ENCODE measurements around the gene HSPA12B.

The HSPA12B gene

DNA sequence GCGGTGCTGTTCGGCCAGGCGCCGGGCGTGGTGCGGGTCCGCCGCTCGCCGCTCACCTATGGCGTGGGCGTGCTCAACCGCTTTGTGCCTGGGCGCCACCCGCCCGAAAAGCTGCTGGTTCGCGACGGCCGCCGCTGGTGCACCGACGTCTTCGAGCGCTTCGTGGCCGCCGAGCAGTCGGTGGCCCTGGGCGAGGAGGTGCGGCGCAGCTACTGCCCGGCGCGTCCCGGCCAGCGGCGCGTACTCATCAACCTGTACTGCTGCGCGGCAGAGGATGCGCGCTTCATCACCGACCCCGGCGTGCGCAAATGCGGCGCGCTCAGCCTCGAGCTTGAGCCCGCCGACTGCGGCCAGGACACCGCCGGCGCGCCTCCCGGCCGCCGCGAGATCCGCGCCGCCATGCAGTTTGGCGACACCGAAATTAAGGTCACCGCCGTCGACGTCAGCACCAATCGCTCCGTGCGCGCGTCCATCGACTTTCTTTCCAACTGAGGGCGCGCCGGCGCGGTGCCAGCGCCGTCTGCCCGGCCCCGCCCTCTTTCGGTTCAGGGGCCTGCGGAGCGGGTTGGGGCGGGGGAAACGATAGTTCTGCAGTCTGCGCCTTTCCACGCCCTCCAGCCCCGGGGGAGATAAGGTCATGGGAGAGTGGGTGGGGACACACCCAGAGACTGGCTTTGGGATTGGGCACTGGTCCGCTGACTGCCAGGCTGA lies 19.3 kb downstream of the HSPA12B start:
- peak overlapping the region; percentile 53 for H2AFZ ChIP-seq
- H3K4me2 ChIP-seq (ENCODE audit: low read length) = peak overlapping the region; percentile 45
- TF ChIP-seq, protein P1, sequence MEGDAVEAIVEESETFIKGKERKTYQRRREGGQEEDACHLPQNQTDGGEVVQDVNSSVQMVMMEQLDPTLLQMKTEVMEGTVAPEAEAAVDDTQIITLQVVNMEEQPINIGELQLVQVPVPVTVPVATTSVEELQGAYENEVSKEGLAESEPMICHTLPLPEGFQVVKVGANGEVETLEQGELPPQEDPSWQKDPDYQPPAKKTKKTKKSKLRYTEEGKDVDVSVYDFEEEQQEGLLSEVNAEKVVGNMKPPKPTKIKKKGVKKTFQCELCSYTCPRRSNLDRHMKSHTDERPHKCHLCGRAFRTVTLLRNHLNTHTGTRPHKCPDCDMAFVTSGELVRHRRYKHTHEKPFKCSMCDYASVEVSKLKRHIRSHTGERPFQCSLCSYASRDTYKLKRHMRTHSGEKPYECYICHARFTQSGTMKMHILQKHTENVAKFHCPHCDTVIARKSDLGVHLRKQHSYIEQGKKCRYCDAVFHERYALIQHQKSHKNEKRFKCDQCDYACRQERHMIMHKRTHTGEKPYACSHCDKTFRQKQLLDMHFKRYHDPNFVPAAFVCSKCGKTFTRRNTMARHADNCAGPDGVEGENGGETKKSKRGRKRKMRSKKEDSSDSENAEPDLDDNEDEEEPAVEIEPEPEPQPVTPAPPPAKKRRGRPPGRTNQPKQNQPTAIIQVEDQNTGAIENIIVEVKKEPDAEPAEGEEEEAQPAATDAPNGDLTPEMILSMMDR (IDR thresholded peaks at IDR 0.05) = no peak
- H3K4me3 ChIP-seq (ENCODE audit: low read depth, low read length) = no peak overlapping the region
- no peaks in the 10 kb centered on the region for H3K36me3 ChIP-seq (ENCODE audit: control insufficient read depth, insufficient read depth, low read length)
- no peaks in the 10 kb centered on the region for H3K9me3 ChIP-seq (ENCODE audit: control insufficient read depth, low read length)
- H3K9ac ChIP-seq = no peak overlapping the region
- peaks cover 5% of the 10 kb centered on the region for H3K27me3 ChIP-seq (ENCODE audit: control insufficient read depth, insufficient read depth, low read length)
- H3K27ac ChIP-seq = no peak overlapping the region
- no peaks in the 10 kb centered on the region for H3K79me2 ChIP-seq
- H3K4me1 ChIP-seq = no peaks in the 10 kb centered on the region

DNA sequence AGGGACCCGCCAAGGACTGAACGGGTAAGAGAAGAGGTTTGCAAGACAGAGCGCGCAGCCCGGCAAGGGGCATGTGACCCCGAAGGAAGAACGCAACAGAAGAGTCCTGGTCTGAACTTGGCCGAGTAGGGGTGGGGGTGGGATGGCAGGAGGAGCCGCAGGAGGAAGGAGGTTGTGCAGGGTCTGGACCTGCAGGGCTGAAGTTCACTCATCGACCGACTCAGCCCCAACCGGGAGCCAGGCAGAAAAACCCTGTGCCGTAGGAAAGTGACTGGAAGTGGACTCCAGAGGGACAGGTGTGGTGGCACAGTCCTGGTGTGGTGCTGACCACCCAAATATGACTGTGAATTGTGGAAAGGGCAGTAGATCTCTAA lies 19.9 kb downstream of the HSPA12B start:
- Histone ChIP-seq H2AFZ (no peak overlapping the region), H3K36me3 (ENCODE audit: control insufficient read depth, insufficient read depth, low read length) (no peaks in the 10 kb centered on the region), H3K9me3 (ENCODE audit: control insufficient read depth, low read length) (no peaks in the 10 kb centered on the region), H3K27ac (no peak overlapping the region), H3K4me3 (ENCODE audit: low read depth, low read length) (no peak overlapping the region), H3K4me1 (no peaks in the 10 kb centered on the region), H3K27me3 (ENCODE audit: control insufficient read depth, insufficient read depth, low read length) (peaks cover 5% of the 10 kb centered on the region), H3K79me2 (no peaks in the 10 kb centered on the region), H3K9ac (no peak overlapping the region), H3K4me2 (ENCODE audit: low read length) (peak overlapping the region; percentile 45)
- TF ChIP-seq, protein P1 (IDR thresholded peaks at IDR 0.05) = no peak

DNA sequence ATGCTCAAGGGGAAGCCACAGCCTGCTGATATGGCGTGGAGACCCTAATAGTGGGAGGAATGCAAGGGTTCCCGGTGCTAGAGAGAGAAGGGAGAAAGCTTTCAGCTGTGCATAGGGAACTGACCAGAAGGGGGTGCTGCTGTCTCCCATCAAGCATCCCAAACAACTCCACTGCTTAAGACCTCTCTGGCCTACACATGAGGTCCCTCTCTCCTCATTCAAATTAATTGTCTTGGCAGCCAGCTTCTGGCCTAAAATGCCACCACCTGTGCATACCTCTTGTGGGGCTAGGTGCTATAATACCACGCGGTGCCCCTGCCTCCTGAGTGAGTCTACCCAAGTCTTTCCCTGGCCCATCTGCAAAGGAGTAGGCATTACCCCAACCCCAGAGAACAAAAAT lies 20.6 kb downstream of the HSPA12B start:
- no peak overlapping the region for H2AFZ ChIP-seq
- no peaks in the 10 kb centered on the region for H3K79me2 ChIP-seq
- no peak overlapping the region for H3K4me3 ChIP-seq (ENCODE audit: low read depth, low read length)
- TF ChIP-seq, protein P1 (IDR thresholded peaks at IDR 0.05) = peak; percentile 79
- no peaks in the 10 kb centered on the region for H3K36me3 ChIP-seq (ENCODE audit: control insufficient read depth, insufficient read depth, low read length)
- no peaks in the 10 kb centered on the region for H3K9me3 ChIP-seq (ENCODE audit: control insufficient read depth, low read length)
- H3K27ac ChIP-seq = no peak overlapping the region
- H3K4me1 ChIP-seq = no peaks in the 10 kb centered on the region
- no peak overlapping the region for H3K4me2 ChIP-seq (ENCODE audit: low read length)
- no peak overlapping the region for H3K9ac ChIP-seq
- peaks cover 5% of the 10 kb centered on the region for H3K27me3 ChIP-seq (ENCODE audit: control insufficient read depth, insufficient read depth, low read length)

DNA sequence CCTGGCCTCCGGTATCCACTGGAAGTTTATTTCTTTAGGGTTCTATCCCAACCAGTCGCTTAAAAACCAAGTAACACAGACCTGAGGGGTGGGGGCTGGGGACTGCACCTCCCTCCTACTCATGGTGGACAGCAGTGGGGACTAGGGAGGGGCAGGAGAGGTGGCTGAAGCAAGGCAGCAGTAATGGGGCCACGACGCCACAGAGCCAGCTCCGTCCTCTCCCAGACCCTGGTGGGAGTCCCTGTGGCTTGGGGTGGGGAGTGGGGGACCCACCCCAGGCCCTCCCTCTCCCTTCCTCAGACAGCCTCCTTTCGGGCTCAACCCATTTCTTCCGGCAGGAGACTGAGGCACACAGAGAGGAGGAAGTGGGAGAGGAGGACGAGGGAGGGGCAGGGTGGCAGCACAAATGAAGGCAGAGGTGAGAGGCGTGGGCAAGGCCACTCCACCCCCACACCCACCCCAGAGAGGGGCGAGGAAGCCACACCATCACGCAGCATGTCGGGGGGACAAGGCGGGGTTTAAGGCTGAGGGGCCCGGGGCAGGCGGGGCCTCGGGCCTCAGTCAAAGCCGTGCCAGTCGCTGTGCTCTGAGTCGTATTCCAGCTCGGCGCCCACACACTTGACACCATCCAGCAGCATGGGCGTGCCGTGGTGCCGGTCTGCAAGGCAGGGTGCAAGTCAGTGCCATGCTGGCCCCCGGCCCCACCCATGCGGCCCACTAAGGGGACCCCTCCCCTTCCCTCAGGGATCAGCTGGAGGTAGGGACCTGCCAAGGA lies 21.2 kb downstream of the HSPA12B start:
- Histone ChIP-seq H3K36me3 (ENCODE audit: control insufficient read depth, insufficient read depth, low read length) (no peaks in the 10 kb centered on the region), H3K4me3 (ENCODE audit: low read depth, low read length) (no peak overlapping the region), H3K79me2 (no peaks in the 10 kb centered on the region), H3K27me3 (ENCODE audit: control insufficient read depth, insufficient read depth, low read length) (peaks cover 5% of the 10 kb centered on the region), H3K4me1 (no peaks in the 10 kb centered on the region), H3K9me3 (ENCODE audit: control insufficient read depth, low read length) (no peaks in the 10 kb centered on the region), H3K9ac (no peak overlapping the region), H3K4me2 (ENCODE audit: low read length) (no peak overlapping the region), H2AFZ (no peak overlapping the region), H3K27ac (no peak overlapping the region)
- TF ChIP-seq, protein P1 (IDR thresholded peaks at IDR 0.05) = no peak
